ENCODE data around the gene ANKRD28.
"Not testable (repeated sequence)": the region's sequence is repeated elsewhere in the genome, so short reads cannot be mapped to it uniquely, and the experiment has no call there.

Gene ANKRD28

GRCh38 chr3:15778332-15778858 lies 19.4 kb downstream of the ANKRD28 start:
- Histone ChIP-seq H3K4me3 (no peak overlapping the region), H3K27ac (no peak overlapping the region), H3K9ac (ENCODE audit: insufficient read length) (no peak overlapping the region), H3K36me3 (ENCODE audit: insufficient read depth, low read length) (no peaks in the 10 kb centered on the region), H3K9me3 (ENCODE audit: low read depth, low read length) (no peaks in the 10 kb centered on the region)
- TF ChIP-seq EZH2 (IDR thresholded peaks at IDR 0.05) (no peak), FOXP2 (optimal IDR thresholded peaks at IDR 0.05; ENCODE audit: control extremely low read depth, extremely low read length, insufficient read depth) (no peak), POLR2AphosphoS5 (IDR thresholded peaks at IDR 0.05; ENCODE audit: borderline replicate concordance, low read depth, low read length) (no peak)
- DNase-seq (ENCODE audit: low read depth, low spot score), result no peak

GRCh38 chr3:15774931-15775560 lies 22.7 kb downstream of the ANKRD28 start:
- DNase-seq (ENCODE audit: low read depth, low spot score); H3K9ac ChIP-seq (ENCODE audit: insufficient read length); H3K9me3 ChIP-seq (ENCODE audit: low read depth, low read length); H3K36me3 ChIP-seq (ENCODE audit: insufficient read depth, low read length); H3K4me3 ChIP-seq; H3K27ac ChIP-seq: not testable (repeated sequence)

- Histone ChIP-seq H3K9ac (ENCODE audit: insufficient read length) (no peak overlapping the region), H3K27ac (no peak overlapping the region), H3K36me3 (ENCODE audit: insufficient read depth, low read length) (no peaks in the 10 kb centered on the region), H3K9me3 (ENCODE audit: low read depth, low read length) (no peaks in the 10 kb centered on the region), H3K4me3 (no peak overlapping the region)
- no peak for DNase-seq (ENCODE audit: low read depth, low spot score)
- TF ChIP-seq POLR2AphosphoS5 (IDR thresholded peaks at IDR 0.05; ENCODE audit: borderline replicate concordance, low read depth, low read length), result no peak
- no peak for TF ChIP-seq EZH2 (IDR thresholded peaks at IDR 0.05)
Measured at GRCh38 chr3:15771444-15771843, 26.3 kb downstream of the ANKRD28 start.

- Histone ChIP-seq H3K36me3 (ENCODE audit: insufficient read depth, low read length) (no peaks in the 10 kb centered on the region), H3K9ac (ENCODE audit: insufficient read length) (no peak overlapping the region), H3K27ac (peak overlapping the region; percentile 81), H3K4me3 (no peak overlapping the region), H3K9me3 (ENCODE audit: low read depth, low read length) (no peaks in the 10 kb centered on the region)
- TF ChIP-seq POLR2AphosphoS5 (IDR thresholded peaks at IDR 0.05; ENCODE audit: borderline replicate concordance, low read depth, low read length) (no peak), EZH2 (IDR thresholded peaks at IDR 0.05) (no peak), FOXP2 (optimal IDR thresholded peaks at IDR 0.05; ENCODE audit: control extremely low read depth, extremely low read length, insufficient read depth) (no peak)
- DNase-seq (ENCODE audit: low read depth, low spot score), result no peak
Measured at GRCh38 chr3:15769256-15769915, 28.4 kb downstream of the ANKRD28 start.

DNA sequence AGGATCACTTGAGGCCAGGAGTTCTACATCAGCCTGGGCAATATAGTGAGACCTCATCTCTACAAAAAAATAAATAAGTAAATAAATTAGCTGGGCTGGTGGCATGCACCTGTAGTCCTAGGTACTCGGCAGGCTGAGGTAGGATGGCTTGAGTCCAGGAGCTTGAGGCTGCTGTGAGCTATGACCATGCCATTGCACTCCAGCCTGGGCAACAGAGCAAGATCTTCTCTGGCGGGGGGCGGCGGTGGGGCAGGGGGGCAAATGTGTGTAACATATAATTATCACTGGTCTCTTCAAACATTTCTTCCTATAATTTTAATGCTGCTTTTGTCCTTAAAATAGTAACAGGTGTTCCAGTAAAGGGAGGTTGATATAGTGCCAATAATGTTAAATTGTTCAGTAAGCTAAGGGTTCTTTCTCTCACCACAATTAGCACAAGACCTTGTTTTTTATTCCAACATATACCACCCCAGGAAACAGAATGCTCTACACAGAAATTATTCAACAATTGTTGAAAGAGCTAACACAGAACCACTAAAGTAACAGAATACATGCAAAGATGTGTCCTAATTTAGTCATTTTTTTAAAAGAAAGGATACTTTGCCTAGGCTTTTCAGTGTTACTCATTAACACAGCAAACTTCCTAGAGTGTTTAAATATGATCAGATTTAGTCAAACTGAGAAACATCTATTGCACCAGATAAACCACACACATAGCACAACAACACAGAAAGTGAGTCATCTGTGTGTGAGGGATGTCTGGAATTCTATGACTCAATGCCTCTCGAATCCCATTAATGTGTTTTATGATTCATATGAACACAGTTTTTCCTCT lies 29.1 kb downstream of the ANKRD28 start:
- peak overlapping the region; percentile 81 for H3K27ac ChIP-seq
- no peak overlapping the region for H3K4me3 ChIP-seq
- H3K9me3 ChIP-seq (ENCODE audit: low read depth, low read length), result no peaks in the 10 kb centered on the region
- H3K36me3 ChIP-seq (ENCODE audit: insufficient read depth, low read length), result no peaks in the 10 kb centered on the region
- no peak for TF ChIP-seq EZH2 (IDR thresholded peaks at IDR 0.05)
- TF ChIP-seq POLR2AphosphoS5 (IDR thresholded peaks at IDR 0.05; ENCODE audit: borderline replicate concordance, low read depth, low read length), result no peak
- no peak for TF ChIP-seq FOXP2 (optimal IDR thresholded peaks at IDR 0.05; ENCODE audit: control extremely low read depth, extremely low read length, insufficient read depth)
- peak; percentile 24 for DNase-seq (ENCODE audit: low read depth, low spot score)
- no peak overlapping the region for H3K9ac ChIP-seq (ENCODE audit: insufficient read length)

DNA sequence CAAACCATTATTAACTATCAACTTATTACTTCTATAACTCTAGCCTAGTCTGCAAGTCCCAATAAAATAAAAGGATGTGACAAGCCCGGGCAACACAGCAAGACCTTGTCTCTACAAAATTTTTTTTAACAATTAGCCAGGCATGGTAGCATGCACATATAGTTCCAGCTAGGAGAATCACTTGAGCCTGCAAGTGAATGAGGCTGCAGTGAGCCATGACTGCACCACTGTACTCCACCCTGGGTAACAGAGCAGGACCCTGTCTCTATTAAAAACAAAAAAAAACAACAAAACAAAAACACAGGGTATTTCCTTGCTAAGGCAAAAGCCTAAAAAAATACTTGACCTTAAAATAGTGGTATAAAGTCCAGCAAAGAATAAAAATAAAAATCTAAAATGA lies 31.4 kb downstream of the ANKRD28 start:
- TF ChIP-seq EZH2 (IDR thresholded peaks at IDR 0.05), result no peak
- no peak for TF ChIP-seq POLR2AphosphoS5 (IDR thresholded peaks at IDR 0.05; ENCODE audit: borderline replicate concordance, low read depth, low read length)
- no peak for TF ChIP-seq FOXP2 (optimal IDR thresholded peaks at IDR 0.05; ENCODE audit: control extremely low read depth, extremely low read length, insufficient read depth)
- no peaks in the 10 kb centered on the region for H3K36me3 ChIP-seq (ENCODE audit: insufficient read depth, low read length)
- no peak for DNase-seq (ENCODE audit: low read depth, low spot score)
- no peaks in the 10 kb centered on the region for H3K9me3 ChIP-seq (ENCODE audit: low read depth, low read length)
- no peak overlapping the region for H3K4me3 ChIP-seq
- H3K27ac ChIP-seq, result no peak overlapping the region
- H3K9ac ChIP-seq (ENCODE audit: insufficient read length), result no peak overlapping the region

DNA sequence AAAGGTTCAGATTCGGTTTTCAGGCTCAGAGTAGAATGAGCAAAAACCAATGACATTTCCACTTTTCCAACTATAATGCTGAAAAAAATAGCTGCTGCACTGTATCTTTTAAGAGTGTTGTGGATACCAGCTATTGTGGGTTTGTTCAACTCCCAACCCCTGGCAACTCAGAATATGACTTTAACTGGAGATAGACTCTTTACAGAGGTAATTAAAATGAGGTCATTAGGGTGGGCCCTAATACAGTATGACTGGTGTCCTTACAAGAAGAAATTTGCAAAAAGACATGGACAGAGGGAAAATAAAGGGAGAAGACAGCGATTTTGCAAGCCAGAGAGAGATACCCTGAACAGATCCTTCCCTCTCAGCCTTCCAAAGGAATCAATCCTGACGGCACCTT lies 39.5 kb downstream of the ANKRD28 start:
- DNase-seq (ENCODE audit: low read depth, low spot score), result no peak
- TF ChIP-seq EZH2 (IDR thresholded peaks at IDR 0.05) (no peak), FOXP2 (optimal IDR thresholded peaks at IDR 0.05; ENCODE audit: control extremely low read depth, extremely low read length, insufficient read depth) (no peak), POLR2AphosphoS5 (IDR thresholded peaks at IDR 0.05; ENCODE audit: borderline replicate concordance, low read depth, low read length) (no peak)
- no peaks in the 10 kb centered on the region for H3K9me3 ChIP-seq (ENCODE audit: low read depth, low read length)
- no peak overlapping the region for H3K27ac ChIP-seq
- H3K9ac ChIP-seq (ENCODE audit: insufficient read length), result no peak overlapping the region
- H3K4me3 ChIP-seq, result no peak overlapping the region
- H3K36me3 ChIP-seq (ENCODE audit: insufficient read depth, low read length), result no peaks in the 10 kb centered on the region

DNA sequence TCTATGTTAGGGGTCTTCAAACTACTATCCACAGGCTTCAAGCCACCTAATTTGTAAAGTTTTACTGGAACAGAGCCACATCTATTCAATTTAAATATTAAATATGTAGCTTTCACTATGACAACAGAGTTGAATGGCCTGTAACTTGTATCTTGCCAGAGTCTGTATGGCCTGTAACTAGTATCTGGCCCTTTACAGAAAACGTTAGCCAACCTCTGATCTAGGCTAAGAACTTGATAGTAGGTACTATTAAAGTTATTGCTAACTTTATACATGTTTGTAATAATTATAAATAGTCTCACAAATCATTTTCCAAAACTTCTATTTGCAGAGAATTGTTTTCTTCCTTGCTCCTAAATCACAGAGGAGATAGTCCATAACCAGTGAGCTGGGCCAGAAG lies 40.0 kb downstream of the ANKRD28 start:
- no peak for DNase-seq (ENCODE audit: low read depth, low spot score)
- Histone ChIP-seq H3K36me3 (ENCODE audit: insufficient read depth, low read length) (no peaks in the 10 kb centered on the region), H3K9me3 (ENCODE audit: low read depth, low read length) (no peaks in the 10 kb centered on the region), H3K4me3 (no peak overlapping the region), H3K27ac (no peak overlapping the region), H3K9ac (ENCODE audit: insufficient read length) (no peak overlapping the region)
- TF ChIP-seq POLR2AphosphoS5 (IDR thresholded peaks at IDR 0.05; ENCODE audit: borderline replicate concordance, low read depth, low read length) (no peak), EZH2 (IDR thresholded peaks at IDR 0.05) (no peak), FOXP2 (optimal IDR thresholded peaks at IDR 0.05; ENCODE audit: control extremely low read depth, extremely low read length, insufficient read depth) (no peak)

Data from SK-N-MC (cell line).